ENCODE measurements around the gene PSMB2.
A peak's percentile ranks its signal among the peaks of the same experiment; 100 is the strongest.

The PSMB2 gene

GRCh38 chr1:35650416-35650815 is 9.1 kb upstream of the PSMB2 start:
- DNase-seq = no peak
- in situ Hi-C loops (cut with MboI; ENCODE audit: low pct_unique_long_range_greater_than_20kb, low sequenced_read_pairs) = no loop called here

- peak; percentile 33 for DNase-seq
- in situ Hi-C loops (cut with MboI; ENCODE audit: low pct_unique_long_range_greater_than_20kb, low sequenced_read_pairs) = no loop called here
Measured at GRCh38 chr1:35646043-35646442, 4.7 kb upstream of the PSMB2 start.

GRCh38 chr1:35644204-35644603 is 2.9 kb upstream of the PSMB2 start:
- in situ Hi-C loops (cut with MboI; ENCODE audit: low pct_unique_long_range_greater_than_20kb, low sequenced_read_pairs) = no loop called here
- DNase-seq = no peak

GRCh38 chr1:35642471-35642955 is 1.2 kb upstream of the PSMB2 start:
- peak; percentile 58 for DNase-seq
- in situ Hi-C loops (cut with MboI; ENCODE audit: low pct_unique_long_range_greater_than_20kb, low sequenced_read_pairs) = no loop called here

- DNase-seq = peak; percentile 31
- in situ Hi-C loops (cut with MboI; ENCODE audit: low pct_unique_long_range_greater_than_20kb, low sequenced_read_pairs) = no loop called here
Measured at GRCh38 chr1:35640380-35641232, 720 bp downstream of the PSMB2 start.

- DNase-seq = peak; percentile 67
- in situ Hi-C loops (cut with MboI; ENCODE audit: low pct_unique_long_range_greater_than_20kb, low sequenced_read_pairs) = no loop called here
Measured at GRCh38 chr1:35637401-35637809, 3.9 kb downstream of the PSMB2 start.

- in situ Hi-C loops (cut with MboI; ENCODE audit: low pct_unique_long_range_greater_than_20kb, low sequenced_read_pairs) = no loop called here
Measured at GRCh38 chr1:35633547-35633946, 7.8 kb downstream of the PSMB2 start.

GRCh38 chr1:35631396-35631795 is 9.9 kb downstream of the PSMB2 start:
- in situ Hi-C loops (cut with MboI; ENCODE audit: low pct_unique_long_range_greater_than_20kb, low sequenced_read_pairs) = no loop called here
- DNase-seq = no peak

More at GRCh38 chr1:35633547-35633946, 7.8 kb downstream of the PSMB2 start:
- DNase-seq = no peak

- in situ Hi-C loops (cut with MboI; ENCODE audit: low pct_unique_long_range_greater_than_20kb, low sequenced_read_pairs) = no loop called here
Measured at GRCh38 chr1:35629051-35629450, 12.3 kb downstream of the PSMB2 start.

GRCh38 chr1:35623832-35624231 is 17.5 kb downstream of the PSMB2 start:
- in situ Hi-C loops (cut with MboI; ENCODE audit: low pct_unique_long_range_greater_than_20kb, low sequenced_read_pairs) = no loop called here

More at GRCh38 chr1:35629051-35629450, 12.3 kb downstream of the PSMB2 start:
- no peak for DNase-seq

GRCh38 chr1:35622510-35623178 is 18.7 kb downstream of the PSMB2 start:
- DNase-seq = no peak

More at GRCh38 chr1:35623832-35624231, 17.5 kb downstream of the PSMB2 start:
- no peak for DNase-seq

GRCh38 chr1:35619237-35620121 is 21.8 kb downstream of the PSMB2 start:
- in situ Hi-C loops (cut with MboI; ENCODE audit: low pct_unique_long_range_greater_than_20kb, low sequenced_read_pairs) = no loop called here
- DNase-seq = no peak

More at GRCh38 chr1:35622510-35623178, 18.7 kb downstream of the PSMB2 start:
- in situ Hi-C loops (cut with MboI; ENCODE audit: low pct_unique_long_range_greater_than_20kb, low sequenced_read_pairs) = no loop called here

- in situ Hi-C loops (cut with MboI; ENCODE audit: low pct_unique_long_range_greater_than_20kb, low sequenced_read_pairs) = no loop called here
- no peak for DNase-seq
Measured at GRCh38 chr1:35615440-35615839, 25.9 kb downstream of the PSMB2 start.

- in situ Hi-C loops (cut with MboI; ENCODE audit: low pct_unique_long_range_greater_than_20kb, low sequenced_read_pairs) = no loop called here
Measured at GRCh38 chr1:35611655-35612054, 29.7 kb downstream of the PSMB2 start.

GRCh38 chr1:35605867-35606182 is 35.5 kb downstream of the PSMB2 start:
- no peak for DNase-seq
- in situ Hi-C loops (cut with MboI; ENCODE audit: low pct_unique_long_range_greater_than_20kb, low sequenced_read_pairs) = no loop called here

More at GRCh38 chr1:35611655-35612054, 29.7 kb downstream of the PSMB2 start:
- DNase-seq = no peak

GRCh38 chr1:35605071-35605866 is 36.1 kb downstream of the PSMB2 start:
- DNase-seq = no peak
- in situ Hi-C loops (cut with MboI; ENCODE audit: low pct_unique_long_range_greater_than_20kb, low sequenced_read_pairs) = no loop called here

GRCh38 chr1:35603941-35604340 is 37.4 kb downstream of the PSMB2 start:
- in situ Hi-C loops (cut with MboI; ENCODE audit: low pct_unique_long_range_greater_than_20kb, low sequenced_read_pairs) = no loop called here
- no peak for DNase-seq

GRCh38 chr1:35603468-35603867 is 37.9 kb downstream of the PSMB2 start:
- DNase-seq = no peak

GRCh38 chr1:35600593-35600992 is 40.7 kb downstream of the PSMB2 start:
- DNase-seq = no peak
- in situ Hi-C loops (cut with MboI; ENCODE audit: low pct_unique_long_range_greater_than_20kb, low sequenced_read_pairs) = no loop called here

More at GRCh38 chr1:35603468-35603867, 37.9 kb downstream of the PSMB2 start:
- in situ Hi-C loops (cut with MboI; ENCODE audit: low pct_unique_long_range_greater_than_20kb, low sequenced_read_pairs) = no loop called here

Measured in KBM-7 (cell line).